ENCODE measurements around the gene ROPN1.
"Not testable (repeated sequence)": the region's sequence is repeated elsewhere in the genome, so short reads cannot be mapped to it uniquely, and the experiment has no call there.

ROPN1 gene

GRCh38 chr3:124033360-124034015, 41.6 kb upstream of the ROPN1 start, which contains the start of gene KALRN:
Gene KALRN (plus strand): TSS chr3:124033369.
- TF ChIP-seq CTCF (IDR thresholded peaks at IDR 0.05; ENCODE audit: borderline replicate concordance, insufficient read depth, low read depth, low read length) = no peak

GRCh38 chr3:124032881-124033359, 41.0 kb upstream of the ROPN1 start:
- TF ChIP-seq CTCF (IDR thresholded peaks at IDR 0.05; ENCODE audit: borderline replicate concordance, insufficient read depth, low read depth, low read length) = peak; percentile 64
- H3K4me3 ChIP-seq (ENCODE audit: low read depth, low read length) = peak overlapping the region; percentile 21

More at GRCh38 chr3:124033360-124034015, 41.6 kb upstream of the ROPN1 start, which contains the start of gene KALRN:
- peak within 1 kb of the TSS; percentile 21 for H3K4me3 ChIP-seq (ENCODE audit: low read depth, low read length)

- TF ChIP-seq CTCF (IDR thresholded peaks at IDR 0.05; ENCODE audit: borderline replicate concordance, insufficient read depth, low read depth, low read length) = no peak
These were observed 40.5 kb upstream of the ROPN1 start for GRCh38 chr3:124032311-124032880.

GRCh38 chr3:124026516-124026915, 34.6 kb upstream of the ROPN1 start:
- TF ChIP-seq CTCF (IDR thresholded peaks at IDR 0.05; ENCODE audit: borderline replicate concordance, insufficient read depth, low read depth, low read length) = no peak
- H3K4me3 ChIP-seq (ENCODE audit: low read depth, low read length) = no peak overlapping the region

More at GRCh38 chr3:124032311-124032880, 40.5 kb upstream of the ROPN1 start:
- no peak overlapping the region for H3K4me3 ChIP-seq (ENCODE audit: low read depth, low read length)

- not testable (repeated sequence) for H3K4me3 ChIP-seq (ENCODE audit: low read depth, low read length)
These were observed 31.6 kb upstream of the ROPN1 start for GRCh38 chr3:124023531-124023930.

- no peak overlapping the region for H3K4me3 ChIP-seq (ENCODE audit: low read depth, low read length)
- TF ChIP-seq CTCF (IDR thresholded peaks at IDR 0.05; ENCODE audit: borderline replicate concordance, insufficient read depth, low read depth, low read length) = no peak
These were observed 27.4 kb upstream of the ROPN1 start for GRCh38 chr3:124019291-124019690.

- not testable (repeated sequence) for H3K4me3 ChIP-seq (ENCODE audit: low read depth, low read length)
These were observed 25.6 kb upstream of the ROPN1 start for GRCh38 chr3:124017502-124017901.

- not testable (repeated sequence) for H3K4me3 ChIP-seq (ENCODE audit: low read depth, low read length)
These were observed 24.6 kb upstream of the ROPN1 start for GRCh38 chr3:124016483-124016882.
